Osteocyte (in vitro differentiated cells): ENCODE measurements around the gene PPP1R13L. TPM values are rescaled to one million over a fixed set of nuclear protein-coding genes. Genes with fewer than 3 reads are reported as not detected.

Experiments used
- DNase-seq: peaks from one replicate; pipeline ENCODE4 v3.0.0; 2021; ENCODE audit warnings: mixed read lengths; ENCODE audit not compliant: unreplicated experiment; ENCODE audit errors: extremely low spot score
- H3K27ac Mint-ChIP-seq: one replicate; pipeline ENCODE4 v1.8.0; 2021; ENCODE audit warnings: mild to moderate bottlenecking, mixed read lengths; ENCODE audit not compliant: unreplicated experiment
- H3K27me3 Mint-ChIP-seq: one replicate; pipeline ENCODE4 v1.8.0; 2021; ENCODE audit warnings: mixed read lengths; ENCODE audit not compliant: unreplicated experiment
- H3K36me3 Mint-ChIP-seq: one replicate; pipeline ENCODE4 v1.8.0; 2021; ENCODE audit warnings: mixed read lengths; ENCODE audit not compliant: unreplicated experiment
- H3K4me1 Mint-ChIP-seq: one replicate; pipeline ENCODE4 v1.8.0; 2021; ENCODE audit warnings: mixed read lengths; ENCODE audit not compliant: unreplicated experiment
- H3K4me3 Mint-ChIP-seq: one replicate; pipeline ENCODE4 v1.8.0; 2021; ENCODE audit warnings: mild to moderate bottlenecking, moderate library complexity, mixed read lengths; ENCODE audit not compliant: unreplicated experiment
- H3K9me3 Mint-ChIP-seq: one replicate; pipeline ENCODE4 v1.8.0; 2021; ENCODE audit warnings: mixed read lengths; ENCODE audit not compliant: unreplicated experiment
- CTCF ChIP-seq: fragments of 200-600 bp; sonication (generic); IDR thresholded peaks from 2 replicates; pipeline ENCODE4 v1.5.0; 2021; ENCODE audit warnings: antibody characterized with exemption, mild to moderate bottlenecking, moderate library complexity
- total RNA-seq: library from RNA; stranded (reverse); gene quantifications from 2 replicates; pipeline ENCODE4 v1.2.1, GENCODE V29; 2021

The PPP1R13L gene
- total RNA-seq, 1 donor from 2014 or later = 53.5 TPM

GRCh38 chr19:45349126-45349415, 55.8 kb downstream of the PPP1R13L start:
- Mint-ChIP-seq H3K9me3 (no peaks in the 10 kb centered on the region), H3K36me3 (peaks cover 9% of the 10 kb centered on the region), H3K27me3 (peaks cover 2% of the 10 kb centered on the region), H3K4me3 (no peak overlapping the region), H3K27ac (no peak overlapping the region), H3K4me1 (no peaks in the 10 kb centered on the region)
- TF ChIP-seq CTCF = no peak
- DNase-seq = no peak

- peaks cover 7% of the 10 kb centered on the region for H3K36me3 Mint-ChIP-seq
- no peak for TF ChIP-seq CTCF
- no peak overlapping the region for H3K27ac Mint-ChIP-seq
- peaks cover 2% of the 10 kb centered on the region for H3K27me3 Mint-ChIP-seq
- DNase-seq = no peak
- no peaks in the 10 kb centered on the region for H3K9me3 Mint-ChIP-seq
- H3K4me3 Mint-ChIP-seq = no peak overlapping the region
- no peaks in the 10 kb centered on the region for H3K4me1 Mint-ChIP-seq
These were observed 56.3 kb downstream of the PPP1R13L start for GRCh38 chr19:45348367-45349125.

GRCh38 chr19:45347570-45348366, 57.1 kb downstream of the PPP1R13L start:
- TF ChIP-seq CTCF = no peak
- Mint-ChIP-seq H3K27me3 (peaks cover 2% of the 10 kb centered on the region), H3K4me1 (no peaks in the 10 kb centered on the region), H3K4me3 (no peak overlapping the region), H3K36me3 (peaks cover 4% of the 10 kb centered on the region), H3K27ac (no peak overlapping the region), H3K9me3 (no peaks in the 10 kb centered on the region)
- no peak for DNase-seq

GRCh38 chr19:45346449-45346848, 58.4 kb downstream of the PPP1R13L start:
- peaks cover 4% of the 10 kb centered on the region for H3K36me3 Mint-ChIP-seq
- no peaks in the 10 kb centered on the region for H3K4me1 Mint-ChIP-seq
- TF ChIP-seq CTCF = no peak
- H3K27ac Mint-ChIP-seq = no peak overlapping the region
- H3K9me3 Mint-ChIP-seq = no peaks in the 10 kb centered on the region
- DNase-seq = no peak
- no peak overlapping the region for H3K4me3 Mint-ChIP-seq
- peaks cover 2% of the 10 kb centered on the region for H3K27me3 Mint-ChIP-seq

GRCh38 chr19:45345506-45345860, 59.4 kb downstream of the PPP1R13L start:
- no peaks in the 10 kb centered on the region for H3K9me3 Mint-ChIP-seq
- H3K4me1 Mint-ChIP-seq = no peaks in the 10 kb centered on the region
- no peak overlapping the region for H3K27ac Mint-ChIP-seq
- H3K4me3 Mint-ChIP-seq = no peak overlapping the region
- peaks cover 4% of the 10 kb centered on the region for H3K36me3 Mint-ChIP-seq
- peaks cover 2% of the 10 kb centered on the region for H3K27me3 Mint-ChIP-seq
- no peak for DNase-seq
- TF ChIP-seq CTCF = no peak
